SH-SY5Y (cell line): Measurements from ENCODE around the gene IFNG.

Experiments used
- GATA2 ChIP-seq: IDR thresholded peaks from 2 replicates; pipeline ENCODE4 v1.6.1; 2011; ENCODE audit warnings: mild to moderate bottlenecking, low read depth, low read length
- GATA3 ChIP-seq: IDR thresholded peaks from 2 replicates; pipeline ENCODE4 v1.6.1; 2011; ENCODE audit warnings: low read depth, mild to moderate bottlenecking, low read length, moderate library complexity

Gene IFNG

GRCh38 chr12:68113644-68114043 lies 45.9 kb downstream of the IFNG start:
- TF ChIP-seq GATA2 (no peak), GATA3 (no peak)

GRCh38 chr12:68111995-68112394 lies 47.5 kb downstream of the IFNG start:
- TF ChIP-seq GATA2: no peak
- no peak for TF ChIP-seq GATA3

GRCh38 chr12:68109444-68110217 lies 49.9 kb downstream of the IFNG start:
- TF ChIP-seq GATA2 (no peak), GATA3 (no peak)

- TF ChIP-seq GATA2: no peak
- no peak for TF ChIP-seq GATA3
Measured at GRCh38 chr12:68109001-68109400, 50.5 kb downstream of the IFNG start.

- no peak for TF ChIP-seq GATA2
- no peak for TF ChIP-seq GATA3
Measured at GRCh38 chr12:68106660-68107059, 52.9 kb downstream of the IFNG start.

- TF ChIP-seq GATA2: no peak
- no peak for TF ChIP-seq GATA3
Measured at GRCh38 chr12:68106160-68106559, 53.4 kb downstream of the IFNG start.
